ENCODE results near the gene KLHL33.
"Not testable (repeated sequence)": the region's sequence is repeated elsewhere in the genome, so short reads cannot be mapped to it uniquely, and the experiment has no call there.

Gene KLHL33

GRCh38 chr14:20446889-20447288, 10.9 kb upstream of the KLHL33 start:
- no peak for DNase-seq (ENCODE audit: low spot score)

- DNase-seq (ENCODE audit: low spot score) = not testable (repeated sequence)
These were observed 7.7 kb upstream of the KLHL33 start for GRCh38 chr14:20443650-20444049.

- DNase-seq (ENCODE audit: low spot score) = no peak
These were observed 5.5 kb upstream of the KLHL33 start for GRCh38 chr14:20441461-20441860.

- DNase-seq (ENCODE audit: low spot score) = no peak
These were observed 4.9 kb upstream of the KLHL33 start for GRCh38 chr14:20440882-20441281.

- no peak for DNase-seq (ENCODE audit: low spot score)
These were observed 4.5 kb upstream of the KLHL33 start for GRCh38 chr14:20440465-20440864.

- no peak for DNase-seq (ENCODE audit: low spot score)
These were observed 2.7 kb upstream of the KLHL33 start for GRCh38 chr14:20438664-20439063.

GRCh38 chr14:20436363-20436755, 393 bp upstream of the KLHL33 start:
- no peak for DNase-seq (ENCODE audit: low spot score)

- no peak for DNase-seq (ENCODE audit: low spot score)
These were observed 1.0 kb downstream of the KLHL33 start for GRCh38 chr14:20434701-20435581.

- DNase-seq (ENCODE audit: low spot score) = no peak
These were observed 5.9 kb downstream of the KLHL33 start for GRCh38 chr14:20429801-20430669.

GRCh38 chr14:20428802-20429201, 7.2 kb downstream of the KLHL33 start:
- DNase-seq (ENCODE audit: low spot score) = no peak

GRCh38 chr14:20428010-20428365, 8.0 kb downstream of the KLHL33 start:
- DNase-seq (ENCODE audit: low spot score) = no peak

- DNase-seq (ENCODE audit: low spot score) = peak; percentile 79
These were observed 8.5 kb downstream of the KLHL33 start for GRCh38 chr14:20427231-20428009.

- no peak for DNase-seq (ENCODE audit: low spot score)
These were observed 11.1 kb downstream of the KLHL33 start for GRCh38 chr14:20424851-20425250.

GRCh38 chr14:20422886-20423285, 13.1 kb downstream of the KLHL33 start:
- no peak for DNase-seq (ENCODE audit: low spot score)

- no peak for DNase-seq (ENCODE audit: low spot score)
These were observed 14.7 kb downstream of the KLHL33 start for GRCh38 chr14:20421267-20421666.

- no peak for DNase-seq (ENCODE audit: low spot score)
These were observed 16.5 kb downstream of the KLHL33 start for GRCh38 chr14:20419419-20419818.

GRCh38 chr14:20418501-20418909, 17.5 kb downstream of the KLHL33 start:
- no peak for DNase-seq (ENCODE audit: low spot score)

GRCh38 chr14:20417250-20418186, 18.4 kb downstream of the KLHL33 start:
- no peak for DNase-seq (ENCODE audit: low spot score)

- DNase-seq (ENCODE audit: low spot score) = no peak
These were observed 19.7 kb downstream of the KLHL33 start for GRCh38 chr14:20416223-20416622.

- DNase-seq (ENCODE audit: low spot score) = peak; percentile 57
These were observed 20.2 kb downstream of the KLHL33 start for GRCh38 chr14:20415782-20416206.

GRCh38 chr14:20413744-20414082, 22.3 kb downstream of the KLHL33 start:
- DNase-seq (ENCODE audit: low spot score) = no peak

Data from AG08395 (cell line).